Ovary (tissue), 9 donors: ENCODE results near the gene INTS13. TPM values are rescaled to one million over a fixed set of nuclear protein-coding genes. Genes with fewer than 3 reads are reported as not detected.

Experiments used
- DNase-seq, 5 donors: peaks; one replicate each; pipeline ENCODE4 v3.0.0-alpha.2; 2019 to 2020
- H3K27ac ChIP-seq, 2 donors: fragments of 200-600 bp; one replicate each; pipeline versions ENCODE4 v1.5.1 to v1.8.0; 2019 to 2022
- H3K27me3 ChIP-seq: fragments of 200-600 bp; one replicate; pipeline ENCODE4 v1.8.0; 2022
- H3K36me3 ChIP-seq: fragments of 200-600 bp; sonication (generic); one replicate; pipeline ENCODE4 v1.5.1; 2019
- H3K4me1 ChIP-seq: one replicate; pipeline ENCODE4 v1.8.1; 2013; ENCODE audit warnings: mild to moderate bottlenecking, moderate library complexity; ENCODE audit not compliant: insufficient read depth
- H3K4me3 ChIP-seq: fragments of 200-600 bp; sonication (generic); one replicate; pipeline ENCODE4 v1.5.1; 2017
- H3K9me3 ChIP-seq, 2 donors: fragments of 200-600 bp in 1 of 2; sonication (generic) in 1 of 2; one replicate each; pipeline versions ENCODE4 v1.5.1 to v1.8.1; 2013 to 2019; ENCODE audit warnings: mild to moderate bottlenecking in 1 of 2, moderate library complexity in 1 of 2
- EP300 ChIP-seq: sonication (generic); formaldehyde crosslinking; IDR thresholded peaks from one replicate; pipeline ENCODE4 v1.6.1; 2017; ENCODE audit warnings: antibody characterized with exemption
- POLR2A ChIP-seq: fragments of 450-650 bp; IDR thresholded peaks from one replicate; pipeline ENCODE4 v1.6.1; 2017; ENCODE audit warnings: antibody characterized with exemption, mild to moderate bottlenecking, moderate library complexity
- WGBS, 3 donors: extraction: QIAGEN DNeasy Blood & Tissue Kit in 1 of 3; methylation state at CpG; one replicate each; pipeline versions ENCODE4 v1.1.5 to v1.1.7; 2013 to 2017; 5-methylcytosine and 5-hydroxymethylcytosine counted together
- intact Hi-C, 4 donors: fragments of 100-400 bp; cut with DNase I; formaldehyde crosslinking; loops; one replicate each; pipeline versions ENCODE4 v1.11.0 to v1.15.1; 2022 to 2023
- polyA plus RNA-seq, 2 donors: library from polyadenylated mRNA; stranded (reverse); fragments of 200-250 nt in 1 of 2; fragments of 350-450 nt in 1 of 2; fragmentation: Illumina TruSeq in 1 of 2; extraction: RNeasy Lipid Tissue Mini Kit (QIAGEN cat#74804) in 1 of 2; gene quantifications; one replicate each; pipeline ENCODE4 v1.2.3, GENCODE V29; 2013 to 2014
- total RNA-seq, 7 donors: library from RNA; depleted of rRNA in 2 of 7; stranded (reverse); fragments of >200 nt in 2 of 7; fragmentation: NEBNext Ultra II Directional in 3 of 7; extraction: Animal tissue kit (Norgen Biotek cat#: 25700) in 3 of 7; gene quantifications; one replicate each; pipeline versions ENCODE4 v1.1.0 to v1.2.4, GENCODE V29; 2016 to 2023
- TF ChIP-seq, protein P1 (sequence below), 3 donors: fragments of 450-650 bp in 2 of 3; fragments of 200-600 bp in 1 of 3; IDR thresholded peaks; one replicate each; pipeline versions ENCODE4 v1.5.1 to v1.8.0; 2016 to 2022; ENCODE audit warnings: antibody characterized with exemption in 3 of 3, mild to moderate bottlenecking in 1 of 3
- donor health status: DM: no; HTN: no; CAD: no; lungs with moderate emphysema.
- donor health status: DM: no; HTN: no; CAD: no.
- donor health status: Bipolar disorder and iron deficiency.
- donor health status: DM: yes; HTN: yes; CAD: no.
- donor health status: DM: no; HTN: no; CAD: no.
- donor health status: DM: yes; HTN: yes; CAD: no.

INTS13 gene
- total and polyA plus RNA-seq, 9 donors = 10.4 to 18.1 (median 16.3) TPM

DNA sequence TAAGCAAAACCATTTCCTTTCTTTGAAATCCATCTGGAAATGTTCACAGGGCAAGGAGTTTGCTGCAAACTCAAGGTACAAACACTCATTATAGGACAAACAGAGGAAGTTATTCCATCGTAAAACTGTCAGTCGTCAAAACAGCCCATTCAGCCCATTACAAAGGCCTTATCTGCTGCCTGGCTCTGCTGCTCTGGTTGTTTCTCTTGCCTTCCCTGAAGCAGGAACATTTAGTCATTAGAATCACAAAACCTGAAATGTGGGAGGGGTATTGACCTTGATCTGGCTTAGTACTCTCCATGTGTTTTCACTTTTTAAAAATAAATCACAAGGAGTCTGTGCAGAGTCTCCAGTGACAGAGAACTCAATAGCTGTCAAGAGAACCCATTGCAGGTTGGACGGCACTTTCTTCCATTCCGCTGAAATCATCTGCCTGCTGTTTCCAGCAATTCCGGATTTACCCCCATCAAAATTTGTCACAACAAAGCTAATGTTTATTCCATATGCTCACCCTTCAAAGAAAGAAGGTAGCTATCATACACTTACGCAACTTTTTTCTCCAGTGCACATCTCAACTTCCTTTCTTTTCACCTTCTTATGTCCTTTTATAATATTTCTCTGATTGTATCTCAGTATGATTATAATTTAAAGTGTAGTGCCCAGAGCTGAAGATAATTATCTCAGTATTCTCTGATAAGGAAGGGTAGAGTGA, 80.2 kb downstream of the INTS13 start:
- Histone ChIP-seq H3K4me3 (no peak overlapping the region), H3K27me3 (no peaks in the 10 kb centered on the region), H3K27ac (no peak overlapping the region), H3K9me3 (no peaks in the 10 kb centered on the region), H3K36me3 (no peaks in the 10 kb centered on the region), H3K4me1 (no peaks in the 10 kb centered on the region)
- intact Hi-C loops = loop anchor here in 1 of 4 donors (10.0 kb wide), 1 partner anchor 447 kb away; no protein-coding TSS in a partner anchor
- 31 to 40% (median 36%) methylated on average over 6 of the region's 6 CpGs for WGBS, 3 donors
- no peak for DNase-seq
- TF ChIP-seq POLR2A (no peak), EP300 (no peak)
- TF ChIP-seq, protein P1, sequence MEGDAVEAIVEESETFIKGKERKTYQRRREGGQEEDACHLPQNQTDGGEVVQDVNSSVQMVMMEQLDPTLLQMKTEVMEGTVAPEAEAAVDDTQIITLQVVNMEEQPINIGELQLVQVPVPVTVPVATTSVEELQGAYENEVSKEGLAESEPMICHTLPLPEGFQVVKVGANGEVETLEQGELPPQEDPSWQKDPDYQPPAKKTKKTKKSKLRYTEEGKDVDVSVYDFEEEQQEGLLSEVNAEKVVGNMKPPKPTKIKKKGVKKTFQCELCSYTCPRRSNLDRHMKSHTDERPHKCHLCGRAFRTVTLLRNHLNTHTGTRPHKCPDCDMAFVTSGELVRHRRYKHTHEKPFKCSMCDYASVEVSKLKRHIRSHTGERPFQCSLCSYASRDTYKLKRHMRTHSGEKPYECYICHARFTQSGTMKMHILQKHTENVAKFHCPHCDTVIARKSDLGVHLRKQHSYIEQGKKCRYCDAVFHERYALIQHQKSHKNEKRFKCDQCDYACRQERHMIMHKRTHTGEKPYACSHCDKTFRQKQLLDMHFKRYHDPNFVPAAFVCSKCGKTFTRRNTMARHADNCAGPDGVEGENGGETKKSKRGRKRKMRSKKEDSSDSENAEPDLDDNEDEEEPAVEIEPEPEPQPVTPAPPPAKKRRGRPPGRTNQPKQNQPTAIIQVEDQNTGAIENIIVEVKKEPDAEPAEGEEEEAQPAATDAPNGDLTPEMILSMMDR (IDR thresholded peaks at IDR 0.05) = no peak

DNA sequence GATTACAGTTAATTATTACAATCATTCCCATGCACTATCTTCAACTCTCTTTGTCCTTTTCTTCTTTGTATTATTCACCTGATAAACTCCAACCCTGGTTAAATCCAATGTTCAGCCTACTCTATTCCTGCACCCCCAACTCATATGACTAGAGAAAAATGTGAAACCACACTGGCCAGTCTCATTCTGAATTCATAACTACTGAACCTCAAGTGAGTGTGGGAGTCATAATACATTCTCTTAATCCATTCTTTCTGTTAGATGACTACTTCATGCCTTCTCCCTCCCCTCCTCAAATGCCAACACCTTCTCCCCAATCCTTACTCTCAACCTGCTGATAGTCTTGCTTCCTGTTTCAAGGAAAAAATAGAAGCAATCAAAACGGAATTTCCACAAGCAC, 82.4 kb downstream of the INTS13 start:
- intact Hi-C loops = loop anchor here in 1 of 4 donors (10.0 kb wide), 1 partner anchor 449 kb away; no protein-coding TSS in a partner anchor
- no peak for TF ChIP-seq POLR2A
- TF ChIP-seq, protein P1 (IDR thresholded peaks at IDR 0.05) = no peak
- TF ChIP-seq EP300 = no peak

More for the DNA sequence above, 82.4 kb downstream of the INTS13 start:
- Histone ChIP-seq H3K4me1 (no peaks in the 10 kb centered on the region), H3K9me3 (no peaks in the 10 kb centered on the region), H3K27me3 (no peaks in the 10 kb centered on the region), H3K4me3 (no peak overlapping the region), H3K36me3 (no peaks in the 10 kb centered on the region), H3K27ac (no peak overlapping the region)
- 44 to 58% (median 47%) methylated on average over 1 of the region's 1 CpG for WGBS, 3 donors
- DNase-seq = no peak

Other genes with a start within 250 kb of the INTS13 start
- gene ITPR2, start 104.8 kb downstream of the INTS13 start, total RNA-seq = 10 to 100 TPM; 23.7 to 51.1 (median 33.9) TPM
- gene ITPR2, start 104.8 kb downstream of the INTS13 start, polyA plus RNA-seq = 10 to 100 TPM in 1 of 2 donors, 1 to 10 TPM in 1; 5.9 to 14.2 TPM
- 100 to 1,000 TPM in 1 of 7 donors, 10 to 100 TPM in 6; 67.8 to 150 (median 80.4) TPM for gene FGFR1OP2, start 489 bp upstream of the INTS13 start, total RNA-seq
- 10 to 100 TPM; 48.7 to 55.6 TPM for gene FGFR1OP2, start 489 bp upstream of the INTS13 start, polyA plus RNA-seq
- gene TM7SF3, start 76.4 kb upstream of the INTS13 start, total RNA-seq = 10 to 100 TPM; 35.2 to 63.8 (median 44.2) TPM
- gene TM7SF3, start 76.4 kb upstream of the INTS13 start, polyA plus RNA-seq = 100 to 1,000 TPM in 1 of 2 donors, 10 to 100 TPM in 1; 41.5 to 117 TPM
- gene MED21, start 84.6 kb upstream of the INTS13 start, total RNA-seq = 10 to 100 TPM; 31.1 to 77.5 (median 60.1) TPM
- gene MED21, start 84.6 kb upstream of the INTS13 start, polyA plus RNA-seq = 10 to 100 TPM; 36.5 to 52.8 TPM
- gene C12orf71, start 144.6 kb upstream of the INTS13 start, total RNA-seq = not detected
- gene C12orf71, start 144.6 kb upstream of the INTS13 start, polyA plus RNA-seq = not detected